ENCODE results near the gene IGF1R.

The IGF1R gene

DNA sequence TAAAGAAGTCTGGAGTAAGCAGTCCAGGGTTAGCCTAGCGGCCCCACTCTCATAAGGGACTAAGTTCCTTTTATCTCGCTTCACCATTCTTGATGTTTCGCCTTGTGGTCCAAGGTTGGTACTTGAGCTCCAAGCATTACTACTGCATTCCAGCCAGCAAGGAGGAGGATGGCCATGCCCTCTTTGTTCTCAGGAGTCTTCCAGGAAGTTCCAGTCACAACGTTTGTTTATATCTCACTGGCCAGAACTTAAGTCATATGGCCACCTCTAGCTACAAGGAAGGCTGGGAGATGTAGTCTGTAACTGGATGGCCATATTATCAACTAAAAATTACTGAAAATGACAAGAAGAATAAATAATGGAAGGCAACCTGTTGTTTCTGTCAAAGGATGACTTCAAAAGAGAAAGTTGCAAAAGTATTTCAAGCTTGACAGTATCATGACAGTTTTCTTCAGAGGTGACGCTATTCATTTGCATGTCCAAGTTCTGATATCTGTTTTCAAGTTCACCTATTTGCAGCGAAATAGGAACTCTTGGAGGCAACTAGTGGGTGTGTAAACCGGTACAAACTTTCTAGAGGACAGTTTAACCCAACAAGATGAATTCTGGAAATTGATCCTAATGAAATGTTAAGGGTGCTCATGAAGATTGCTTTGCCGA lies 240.6 kb downstream of the IGF1R start:
- Mint-ChIP-seq H3K27ac (no peak overlapping the region), H3K9me3 (no peaks in the 10 kb centered on the region), H3K4me1 (ENCODE audit: low read depth in 2 of 2) (peaks cover 0 to 2% of the 10 kb centered on the region in 2 donors), H3K36me3 (ENCODE audit: insufficient read depth) (peaks cover 4% of the 10 kb centered on the region), H3K27me3 (peaks cover 10 to 22% of the 10 kb centered on the region in 2 donors), H3K4me3 (no peak overlapping the region)
- DNase-seq (no peak), ATAC-seq (replicated peaks) (no peak)

- H3K4me1 Mint-ChIP-seq (ENCODE audit: low read depth in 2 of 2): peaks cover 0 to 2% of the 10 kb centered on the region in 2 donors
- DNase-seq (no peak), ATAC-seq (replicated peaks) (no peak)
- peaks cover 2 to 15% of the 10 kb centered on the region in 2 donors for H3K27me3 Mint-ChIP-seq
- H3K9me3 Mint-ChIP-seq: no peaks in the 10 kb centered on the region
- H3K36me3 Mint-ChIP-seq (ENCODE audit: insufficient read depth): peaks cover 4% of the 10 kb centered on the region
- no peak overlapping the region for H3K27ac Mint-ChIP-seq
- H3K4me3 Mint-ChIP-seq: no peak overlapping the region
Measured at GRCh38 chr15:98889930-98890695, 241.8 kb downstream of the IGF1R start.

DNA sequence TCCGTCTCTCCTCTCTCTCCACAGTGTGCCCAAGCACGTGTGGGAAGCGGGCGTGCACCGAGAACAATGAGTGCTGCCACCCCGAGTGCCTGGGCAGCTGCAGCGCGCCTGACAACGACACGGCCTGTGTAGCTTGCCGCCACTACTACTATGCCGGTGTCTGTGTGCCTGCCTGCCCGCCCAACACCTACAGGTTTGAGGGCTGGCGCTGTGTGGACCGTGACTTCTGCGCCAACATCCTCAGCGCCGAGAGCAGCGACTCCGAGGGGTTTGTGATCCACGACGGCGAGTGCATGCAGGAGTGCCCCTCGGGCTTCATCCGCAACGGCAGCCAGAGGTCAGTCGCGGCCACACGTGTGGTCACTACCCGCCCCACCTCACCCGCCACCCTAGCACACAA lies 243.0 kb downstream of the IGF1R start:
- Mint-ChIP-seq H3K4me1 (ENCODE audit: low read depth in 2 of 2) (peaks cover 0 to 2% of the 10 kb centered on the region in 2 donors), H3K4me3 (no peak overlapping the region), H3K27ac (no peak overlapping the region), H3K27me3 (peaks cover 0 to 15% of the 10 kb centered on the region in 2 donors), H3K9me3 (no peaks in the 10 kb centered on the region), H3K36me3 (ENCODE audit: insufficient read depth) (peaks cover 4% of the 10 kb centered on the region)
- ATAC-seq (replicated peaks) (no peak), DNase-seq (no peak)

DNA sequence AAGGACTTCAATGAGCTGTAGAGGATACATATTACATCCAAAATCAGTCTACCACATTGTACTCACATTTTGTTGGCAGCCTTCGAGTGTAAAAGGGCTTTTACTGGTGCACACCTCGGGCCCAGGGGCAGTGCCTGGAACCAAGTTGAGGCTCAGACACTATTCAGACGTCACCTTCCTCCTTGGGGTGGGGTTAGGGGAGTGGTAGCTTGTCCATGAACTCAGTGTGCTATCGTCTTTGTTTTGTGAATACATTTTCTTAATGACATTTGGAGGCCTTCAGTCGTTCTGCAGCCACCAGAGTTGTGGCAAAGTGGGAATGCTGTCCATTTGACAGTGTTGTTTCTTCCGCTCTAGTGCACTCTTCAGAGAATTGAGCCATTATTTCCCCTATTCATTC lies 245.1 kb downstream of the IGF1R start:
- peaks cover 0 to 2% of the 10 kb centered on the region in 2 donors for H3K4me1 Mint-ChIP-seq (ENCODE audit: low read depth in 2 of 2)

DNA sequence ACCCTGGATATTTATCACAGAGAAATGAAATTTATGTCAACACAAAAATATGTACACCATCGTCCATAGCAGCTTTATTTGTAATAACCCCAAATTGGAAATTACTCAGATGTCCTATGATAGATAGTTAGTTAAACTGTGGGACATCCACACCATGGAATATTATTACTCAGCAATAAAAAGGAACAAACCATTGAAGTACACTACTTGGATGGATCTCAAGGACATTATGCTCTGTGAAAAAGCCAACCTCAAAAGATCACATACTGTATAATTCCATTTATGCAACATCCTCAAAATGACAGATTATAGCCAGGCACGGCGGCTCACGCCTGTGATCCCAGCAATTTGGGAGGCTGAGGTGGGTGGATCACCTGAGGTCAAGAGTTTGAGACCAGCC lies 246.0 kb downstream of the IGF1R start:
- H3K4me1 Mint-ChIP-seq (ENCODE audit: low read depth in 2 of 2): no peaks in the 10 kb centered on the region
- no peak overlapping the region for H3K27ac Mint-ChIP-seq
- H3K4me3 Mint-ChIP-seq: no peak overlapping the region
- DNase-seq (no peak), ATAC-seq (replicated peaks) (no peak)
- peaks cover 4% of the 10 kb centered on the region for H3K36me3 Mint-ChIP-seq (ENCODE audit: insufficient read depth)
- H3K9me3 Mint-ChIP-seq: no peaks in the 10 kb centered on the region
- no peaks in the 10 kb centered on the region for H3K27me3 Mint-ChIP-seq

More for the DNA sequence above, 245.1 kb downstream of the IGF1R start:
- peaks cover 4% of the 10 kb centered on the region for H3K36me3 Mint-ChIP-seq (ENCODE audit: insufficient read depth)
- H3K27ac Mint-ChIP-seq: no peak overlapping the region
- ATAC-seq (replicated peaks) (no peak), DNase-seq (no peak)
- no peaks in the 10 kb centered on the region for H3K9me3 Mint-ChIP-seq
- no peak overlapping the region for H3K4me3 Mint-ChIP-seq
- no peaks in the 10 kb centered on the region for H3K27me3 Mint-ChIP-seq

- peaks cover 8% of the 10 kb centered on the region for H3K36me3 Mint-ChIP-seq (ENCODE audit: insufficient read depth)
- H3K4me1 Mint-ChIP-seq (ENCODE audit: low read depth in 2 of 2): no peaks in the 10 kb centered on the region
Measured at GRCh38 chr15:98896002-98896721, 247.8 kb downstream of the IGF1R start.

DNA sequence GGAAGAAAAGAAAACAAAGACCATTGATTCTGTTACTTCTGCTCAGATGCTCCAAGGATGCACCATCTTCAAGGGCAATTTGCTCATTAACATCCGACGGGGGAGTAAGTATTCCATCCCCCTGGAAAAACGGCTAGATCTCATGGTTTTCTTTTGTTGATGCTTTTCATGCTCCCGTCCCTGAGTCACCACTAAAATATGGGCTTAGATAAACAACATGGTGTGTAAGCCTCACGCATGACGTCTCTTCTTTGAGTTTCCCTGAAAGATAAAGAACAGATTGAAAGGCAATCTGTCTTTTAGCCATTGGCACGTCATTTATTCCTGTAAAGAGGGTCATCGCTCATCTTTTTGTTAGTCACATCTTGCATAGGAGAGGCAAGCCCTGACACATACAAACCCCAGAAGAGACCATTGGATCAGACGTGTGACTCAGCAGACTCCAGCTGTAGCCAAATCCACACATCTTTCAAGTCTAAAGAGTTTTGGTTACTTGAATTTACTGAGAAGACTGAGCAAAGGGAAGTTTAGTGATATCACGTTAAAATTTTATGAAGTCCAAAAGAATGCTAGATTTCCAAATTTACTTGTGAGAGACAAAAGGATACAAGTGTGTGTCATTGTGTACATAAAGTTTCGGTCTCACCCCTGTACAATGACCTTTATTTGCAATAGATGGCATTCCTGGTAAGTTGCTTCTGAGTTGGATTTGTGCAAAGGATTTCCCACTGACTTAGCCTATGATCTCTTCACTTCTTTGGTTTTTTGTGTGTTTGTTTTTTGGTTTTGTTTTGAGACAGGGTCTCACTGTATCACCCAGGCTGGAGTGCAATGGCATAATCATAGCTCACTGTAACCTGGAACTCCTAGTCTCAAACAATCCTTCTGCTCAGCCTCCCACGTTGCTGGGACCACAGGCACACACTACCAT lies 248.7 kb downstream of the IGF1R start:
- H3K4me1 Mint-ChIP-seq (ENCODE audit: low read depth in 2 of 2): peaks cover 0 to 2% of the 10 kb centered on the region in 2 donors
- H3K9me3 Mint-ChIP-seq: no peaks in the 10 kb centered on the region
- DNase-seq (no peak), ATAC-seq (replicated peaks) (no peak)
- H3K27ac Mint-ChIP-seq: no peak overlapping the region
- H3K4me3 Mint-ChIP-seq: no peak overlapping the region
- H3K27me3 Mint-ChIP-seq: peaks cover 0 to 6% of the 10 kb centered on the region in 2 donors
- peaks cover 8% of the 10 kb centered on the region for H3K36me3 Mint-ChIP-seq (ENCODE audit: insufficient read depth)

More at GRCh38 chr15:98896002-98896721, 247.8 kb downstream of the IGF1R start:
- Mint-ChIP-seq H3K9me3 (no peaks in the 10 kb centered on the region), H3K27me3 (no peaks in the 10 kb centered on the region), H3K4me3 (no peak overlapping the region), H3K27ac (no peak overlapping the region)
- DNase-seq (no peak), ATAC-seq (replicated peaks) (no peak)

DNA sequence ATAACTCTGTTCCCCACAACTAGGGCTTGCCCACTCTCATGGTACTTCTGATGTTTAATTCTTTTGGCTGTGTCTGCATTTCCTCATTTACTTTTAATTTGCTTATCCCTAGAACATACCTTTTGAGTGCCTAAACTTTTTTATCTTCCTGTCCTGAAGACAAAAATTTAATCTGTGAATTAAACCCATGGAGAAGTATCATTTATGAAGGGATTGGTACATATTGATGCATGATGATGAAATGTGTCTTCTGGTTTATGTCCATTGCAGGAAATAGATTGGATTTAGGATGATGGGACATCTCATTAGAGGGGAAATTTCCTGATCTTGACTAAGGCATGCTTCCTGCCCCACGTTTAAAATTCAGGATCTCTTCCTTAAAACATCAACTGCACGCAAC lies 249.8 kb downstream of the IGF1R start:
- peaks cover 4% of the 10 kb centered on the region for H3K36me3 Mint-ChIP-seq (ENCODE audit: insufficient read depth)
- DNase-seq (no peak), ATAC-seq (replicated peaks) (no peak)
- H3K4me3 Mint-ChIP-seq: no peak overlapping the region
- no peak overlapping the region for H3K27ac Mint-ChIP-seq
- peaks cover 0 to 6% of the 10 kb centered on the region in 2 donors for H3K27me3 Mint-ChIP-seq
- H3K4me1 Mint-ChIP-seq (ENCODE audit: low read depth in 2 of 2): peaks cover 0 to 2% of the 10 kb centered on the region in 2 donors
- H3K9me3 Mint-ChIP-seq: no peaks in the 10 kb centered on the region

- H3K27ac Mint-ChIP-seq: no peak overlapping the region
- peaks cover 4% of the 10 kb centered on the region for H3K36me3 Mint-ChIP-seq (ENCODE audit: insufficient read depth)
Measured at GRCh38 chr15:98899272-98900021, 251.1 kb downstream of the IGF1R start.

GRCh38 chr15:98900356-98900755 lies 252.0 kb downstream of the IGF1R start:
- peaks cover 0 to 12% of the 10 kb centered on the region in 2 donors for H3K27me3 Mint-ChIP-seq
- ATAC-seq (replicated peaks) (no peak), DNase-seq (no peak)
- H3K27ac Mint-ChIP-seq: no peak overlapping the region
- H3K36me3 Mint-ChIP-seq (ENCODE audit: insufficient read depth): peaks cover 4% of the 10 kb centered on the region
- H3K9me3 Mint-ChIP-seq: no peaks in the 10 kb centered on the region
- no peak overlapping the region for H3K4me3 Mint-ChIP-seq
- peaks cover 0 to 2% of the 10 kb centered on the region in 2 donors for H3K4me1 Mint-ChIP-seq (ENCODE audit: low read depth in 2 of 2)

More at GRCh38 chr15:98899272-98900021, 251.1 kb downstream of the IGF1R start:
- Mint-ChIP-seq H3K9me3 (no peaks in the 10 kb centered on the region), H3K4me3 (no peak overlapping the region), H3K4me1 (ENCODE audit: low read depth in 2 of 2) (peaks cover 0 to 2% of the 10 kb centered on the region in 2 donors), H3K27me3 (peaks cover 0 to 12% of the 10 kb centered on the region in 2 donors)
- ATAC-seq (replicated peaks): no peak
- no peak for DNase-seq

GRCh38 chr15:98901434-98902072 lies 253.2 kb downstream of the IGF1R start:
- Mint-ChIP-seq H3K27ac (no peak overlapping the region), H3K9me3 (no peaks in the 10 kb centered on the region), H3K27me3 (peaks cover 0 to 12% of the 10 kb centered on the region in 2 donors), H3K4me3 (no peak overlapping the region), H3K36me3 (ENCODE audit: insufficient read depth) (peaks cover 4% of the 10 kb centered on the region), H3K4me1 (ENCODE audit: low read depth in 2 of 2) (peaks cover 0 to 2% of the 10 kb centered on the region in 2 donors)
- DNase-seq (no peak), ATAC-seq (replicated peaks) (no peak)

GRCh38 chr15:98902931-98903330 lies 254.6 kb downstream of the IGF1R start:
- peaks cover 4% of the 10 kb centered on the region for H3K36me3 Mint-ChIP-seq (ENCODE audit: insufficient read depth)
- H3K27me3 Mint-ChIP-seq: peaks cover 0 to 12% of the 10 kb centered on the region in 2 donors
- no peak overlapping the region for H3K27ac Mint-ChIP-seq
- DNase-seq: no peak
- no peak overlapping the region for H3K4me3 Mint-ChIP-seq
- H3K4me1 Mint-ChIP-seq (ENCODE audit: low read depth in 2 of 2): peaks cover 0 to 2% of the 10 kb centered on the region in 2 donors
- no peak for ATAC-seq (replicated peaks)
- H3K9me3 Mint-ChIP-seq: no peaks in the 10 kb centered on the region

Measured in effector memory CD8-positive, alpha-beta T cell (primary cell).